SK-N-SH treated with all-trans-retinoic acid at 6 μM for 48 hours (cell line): Measurements from ENCODE around the gene GAPDHS.

ENCODE experiments used
- ARNTL ChIP-seq: fragments of 450-650 bp; formaldehyde crosslinking; IDR thresholded peaks from 2 replicates; pipeline ENCODE4 v1.5.0; 2020; ENCODE audit warnings: low read depth, mild to moderate bottlenecking, moderate library complexity, borderline replicate concordance
- BACH2 ChIP-seq: fragments of 250-450 bp; sonication (Bioruptor Pico); IDR thresholded peaks from 2 replicates; pipeline ENCODE4 v1.9.0; 2021; ENCODE audit warnings: mild to moderate bottlenecking, borderline replicate concordance
- CSDC2 ChIP-seq: fragments of 250-450 bp; sonication (Bioruptor Pico); IDR thresholded peaks from 2 replicates; pipeline ENCODE4 v1.5.0; 2020; ENCODE audit warnings: mild to moderate bottlenecking, moderate library complexity
- CSRNP3 ChIP-seq: fragments of 250-450 bp; sonication (Bioruptor Pico); IDR thresholded peaks from 2 replicates; pipeline ENCODE4 v1.5.1; 2021; ENCODE audit warnings: mild to moderate bottlenecking, moderate library complexity
- OSR1 ChIP-seq: fragments of 250-450 bp; sonication (Bioruptor Pico); IDR thresholded peaks from 2 replicates; pipeline ENCODE4 v1.8.0; 2022; ENCODE audit warnings: moderate library complexity, mild to moderate bottlenecking, inconsistent platforms
- PATZ1 ChIP-seq: fragments of 250-450 bp; sonication (Bioruptor Pico); IDR thresholded peaks from 2 replicates; pipeline ENCODE4 v1.8.0; 2020; ENCODE audit warnings: mild to moderate bottlenecking, moderate library complexity, borderline replicate concordance
- RARB ChIP-seq: fragments of 250-450 bp; sonication (Bioruptor Pico); IDR thresholded peaks from 2 replicates; pipeline ENCODE4 v1.8.0; 2021; ENCODE audit warnings: mild to moderate bottlenecking, moderate library complexity
- TOX ChIP-seq: fragments of 250-450 bp; sonication (Bioruptor Pico); IDR thresholded peaks from 2 replicates; pipeline ENCODE4 v1.8.0; 2021; ENCODE audit warnings: mild to moderate bottlenecking, moderate library complexity, borderline replicate concordance
- ZFP30 ChIP-seq: fragments of 450-650 bp; formaldehyde crosslinking; IDR thresholded peaks from 2 replicates; pipeline ENCODE4 v1.5.0; 2022; ENCODE audit warnings: mild to moderate bottlenecking, moderate library complexity
- ZNF565 ChIP-seq: fragments of 450-650 bp; formaldehyde crosslinking; conservative IDR thresholded peaks from 2 replicates; pipeline ENCODE4 v1.5.0; 2020; ENCODE audit warnings: low read depth, mild to moderate bottlenecking, moderate library complexity
- ZNF8 ChIP-seq: fragments of 450-650 bp; formaldehyde crosslinking; IDR thresholded peaks from 2 replicates; pipeline ENCODE4 v1.5.0; 2020; ENCODE audit warnings: mild to moderate bottlenecking, moderate library complexity

GRCh38 chr19:35498220-35498619 lies 35.0 kb upstream of the GAPDHS start:
- TF ChIP-seq ZFP30 (CRISPR knock-in tag) (no peak), CSDC2 (CRISPR knock-in tag) (no peak), PATZ1 (CRISPR knock-in tag) (no peak), ARNTL (CRISPR knock-in tag) (no peak), TOX (CRISPR knock-in tag) (no peak), ZNF8 (no peak), ZNF565 (CRISPR knock-in tag) (no peak), RARB (CRISPR knock-in tag) (no peak), CSRNP3 (no peak), BACH2 (CRISPR knock-in tag) (no peak), OSR1 (CRISPR knock-in tag) (no peak)
